ENCODE measurements around the gene MICOS13. TPM values are rescaled to one million over a fixed set of nuclear protein-coding genes. Genes with fewer than 3 reads are reported as not detected.

Gene MICOS13
- polyA plus RNA-seq, 1 of the 3 experiments (the other 2 are of a cell fraction) = 112 TPM

DNA sequence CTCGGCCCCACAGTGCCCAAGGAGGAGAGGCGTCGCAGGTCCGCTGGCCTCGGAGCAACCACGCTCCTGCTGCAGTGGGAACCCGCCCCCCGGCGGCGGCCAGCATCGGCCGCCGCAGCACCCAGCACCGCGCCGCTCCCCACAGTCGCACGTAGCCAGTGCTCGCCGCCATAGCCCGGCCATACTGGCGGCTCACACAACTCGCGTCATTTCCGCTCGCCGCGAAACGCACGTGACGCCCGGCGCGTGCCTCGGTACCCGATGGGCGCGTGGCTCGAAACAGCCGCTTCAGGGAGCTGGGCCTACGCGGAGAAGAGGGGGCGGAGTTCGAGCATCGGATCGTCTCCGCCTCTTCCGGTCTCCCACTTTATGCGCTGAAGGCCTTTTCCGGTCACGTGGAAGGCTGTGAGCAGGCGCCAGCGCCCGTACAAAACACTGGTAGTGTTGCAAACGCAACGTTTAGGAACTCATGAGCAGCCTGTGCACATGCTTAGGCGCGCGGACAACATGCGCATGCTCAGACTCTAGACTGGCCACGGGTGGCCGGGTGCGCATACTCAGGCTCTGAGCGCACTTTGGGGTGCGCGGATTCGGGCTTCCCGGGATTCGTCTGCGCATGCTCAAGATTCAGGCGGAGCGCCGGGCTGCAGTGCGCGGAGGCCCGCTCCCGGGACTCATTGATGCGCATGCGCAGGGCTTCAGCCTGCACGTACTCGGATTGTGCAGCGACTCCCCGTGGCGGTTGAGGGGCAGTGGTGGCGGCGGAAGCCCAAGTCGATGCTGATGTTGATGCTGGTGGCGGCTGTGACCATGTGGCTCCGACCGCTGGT, 39.9 kb upstream of the MICOS13 start, which contains the start of the genes CATSPERD and LONP1:
TSS of gene CATSPERD (plus strand) at position 677 of the 830 bp plus-strand sequence. CDS start at position 778, 101 bp downstream.
TSS of gene LONP1 (minus strand) at position 186 of the 830 bp plus-strand sequence. CDS start at position 172, 14 bp downstream.
- ChIA-PET CTCF (interaction anchor here (0.7 to 4.1 kb wide), 13 partner anchors 11 to 100 kb away, joined by 3 to 31 read pairs (median 4); partner anchors contain the start of gene RPL36), POLR2A (interaction anchor here (0.6 to 1.7 kb wide), 10 partner anchors 9 to 97 kb away, joined by 3 to 10 read pairs (median 4); partner anchors contain the start of genes DUS3L, RPL36 and SAFB)
- peak; percentile 99 for DNase-seq
- WGBS (ENCODE audit: low lambda C conversion rate) = 0% methylated on average over 4 of the region's 90 CpGs
- Histone ChIP-seq H3F3A (replicated peaks; ENCODE audit: insufficient read depth) (peaks cover 16% of the 10 kb centered on the region), H3K27me3 (ENCODE audit: insufficient read depth) (no peaks in the 10 kb centered on the region; the same call in 1 of the 2 replicates), H3K4me1 (ENCODE audit: control insufficient read depth in 1 of 2, insufficient read depth in 2 of 2, low read depth in 1 of 2, low read length in 1 of 2) (peaks cover 10 to 13% of the 10 kb centered on the region in 2 experiments; a peak in 3 of 4 replicates), H3K9me3 (no peaks in the 10 kb centered on the region), H3K79me2 (ENCODE audit: insufficient read depth) (peaks cover 46% of the 10 kb centered on the region), H3K4me3 (ENCODE audit: low read depth in 2 of 2, low read length in 1 of 2) (peak within 1 kb of the TSS; percentile 84 to 95), H3K9ac (peak within 1 kb of the TSS; percentile 96), H2AFZ (ENCODE audit: low read depth) (peak within 1 kb of the TSS; percentile 84), H4K20me1 (ENCODE audit: insufficient read depth) (peaks cover 18% of the 10 kb centered on the region), H3K9me2 (no peaks in the 10 kb centered on the region), H3K36me3 (replicated peaks in 1 of 2; ENCODE audit: control insufficient read depth in 1 of 2, insufficient read depth in 2 of 2, low read length in 1 of 2) (peaks cover 0 to 5% of the 10 kb centered on the region in 2 experiments), H3K4me2 (peak within 1 kb of the TSS; percentile 100), H3K27ac (ENCODE audit: low read depth in 2 of 2, low read length in 1 of 2) (peak within 1 kb of the TSS; percentile 90 to 97)
- TF ChIP-seq PBX3 (IDR thresholded peaks at IDR 0.05) (no peak), TAF1 (IDR thresholded peaks at IDR 0.05; ENCODE audit: borderline replicate concordance, low read depth, low read length) (peak; percentile 92), RXRA (IDR thresholded peaks at IDR 0.05; ENCODE audit: borderline replicate concordance, low read depth) (no peak), MXI1 (IDR thresholded peaks at IDR 0.05; ENCODE audit: low read depth, low read length) (peak; percentile 99), FOSL2 (IDR thresholded peaks at IDR 0.05; ENCODE audit: borderline replicate concordance, low read depth) (no peak), JUND (IDR thresholded peaks at IDR 0.05) (no peak), EP300 (IDR thresholded peaks at IDR 0.05; ENCODE audit: borderline replicate concordance in 1 of 2, low read depth in 1 of 2, low read length in 1 of 2) (no peak), CTCF (IDR thresholded peaks at IDR 0.05) (peak; percentile 84), RCOR1 (IDR thresholded peaks at IDR 0.05; ENCODE audit: low read length) (no peak), SIN3A (IDR thresholded peaks at IDR 0.05; ENCODE audit: borderline replicate concordance, low read depth, low read length) (peak; percentile 96), GABPA (IDR thresholded peaks at IDR 0.05; ENCODE audit: low read depth) (peak; percentile 88), TEAD4 (IDR thresholded peaks at IDR 0.05; ENCODE audit: borderline replicate concordance, insufficient read depth) (no peak), CHD2 (IDR thresholded peaks at IDR 0.05; ENCODE audit: low read length, partially characterized antibody) (peak; percentile 72), MEF2A (IDR thresholded peaks at IDR 0.05; ENCODE audit: borderline replicate concordance, low read depth) (no peak), RFX5 (IDR thresholded peaks at IDR 0.05; ENCODE audit: low read length) (no peak; the same call in 1 of the 2 replicates), IRF3 (IDR thresholded peaks at IDR 0.05; ENCODE audit: low read depth, low read length) (no peak), NRF1 (IDR thresholded peaks at IDR 0.05; ENCODE audit: low read depth, low read length) (peak; percentile 99), SMC3 (IDR thresholded peaks at IDR 0.05; ENCODE audit: low read depth, low read length) (peak; percentile 38), YY1 (IDR thresholded peaks at IDR 0.05; ENCODE audit: low read depth) (peak; percentile 96), TCF12 (IDR thresholded peaks at IDR 0.05) (peak; percentile 38; the same call in 1 of the 2 replicates), EZH2phosphoT487 (IDR thresholded peaks at IDR 0.05; ENCODE audit: borderline replicate concordance, low read depth) (no peak), POLR2AphosphoS5 (IDR thresholded peaks at IDR 0.05; ENCODE audit: low read depth, low read length) (peak; percentile 87)
- TF ChIP-seq, protein P1, sequence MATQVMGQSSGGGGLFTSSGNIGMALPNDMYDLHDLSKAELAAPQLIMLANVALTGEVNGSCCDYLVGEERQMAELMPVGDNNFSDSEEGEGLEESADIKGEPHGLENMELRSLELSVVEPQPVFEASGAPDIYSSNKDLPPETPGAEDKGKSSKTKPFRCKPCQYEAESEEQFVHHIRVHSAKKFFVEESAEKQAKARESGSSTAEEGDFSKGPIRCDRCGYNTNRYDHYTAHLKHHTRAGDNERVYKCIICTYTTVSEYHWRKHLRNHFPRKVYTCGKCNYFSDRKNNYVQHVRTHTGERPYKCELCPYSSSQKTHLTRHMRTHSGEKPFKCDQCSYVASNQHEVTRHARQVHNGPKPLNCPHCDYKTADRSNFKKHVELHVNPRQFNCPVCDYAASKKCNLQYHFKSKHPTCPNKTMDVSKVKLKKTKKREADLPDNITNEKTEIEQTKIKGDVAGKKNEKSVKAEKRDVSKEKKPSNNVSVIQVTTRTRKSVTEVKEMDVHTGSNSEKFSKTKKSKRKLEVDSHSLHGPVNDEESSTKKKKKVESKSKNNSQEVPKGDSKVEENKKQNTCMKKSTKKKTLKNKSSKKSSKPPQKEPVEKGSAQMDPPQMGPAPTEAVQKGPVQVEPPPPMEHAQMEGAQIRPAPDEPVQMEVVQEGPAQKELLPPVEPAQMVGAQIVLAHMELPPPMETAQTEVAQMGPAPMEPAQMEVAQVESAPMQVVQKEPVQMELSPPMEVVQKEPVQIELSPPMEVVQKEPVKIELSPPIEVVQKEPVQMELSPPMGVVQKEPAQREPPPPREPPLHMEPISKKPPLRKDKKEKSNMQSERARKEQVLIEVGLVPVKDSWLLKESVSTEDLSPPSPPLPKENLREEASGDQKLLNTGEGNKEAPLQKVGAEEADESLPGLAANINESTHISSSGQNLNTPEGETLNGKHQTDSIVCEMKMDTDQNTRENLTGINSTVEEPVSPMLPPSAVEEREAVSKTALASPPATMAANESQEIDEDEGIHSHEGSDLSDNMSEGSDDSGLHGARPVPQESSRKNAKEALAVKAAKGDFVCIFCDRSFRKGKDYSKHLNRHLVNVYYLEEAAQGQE (IDR thresholded peaks at IDR 0.05; ENCODE audit: low read depth, low read length) = peak; percentile 25; the same call in 1 of the 2 replicates

Measured in SK-N-SH (cell line).